HG02623 (cell line): ENCODE results near the gene MT1F.
"Not testable (repeated sequence)": the region's sequence is repeated elsewhere in the genome, so short reads cannot be mapped to it uniquely, and the experiment has no call there.

Experiments used
- ATAC-seq: cut with Tn5 transposase; IDR thresholded peaks from one replicate; pipeline ENCODE4 v1.9.1; 2021; ENCODE audit warnings: moderate library complexity; ENCODE audit not compliant: unreplicated experiment

MT1F gene

DNA sequence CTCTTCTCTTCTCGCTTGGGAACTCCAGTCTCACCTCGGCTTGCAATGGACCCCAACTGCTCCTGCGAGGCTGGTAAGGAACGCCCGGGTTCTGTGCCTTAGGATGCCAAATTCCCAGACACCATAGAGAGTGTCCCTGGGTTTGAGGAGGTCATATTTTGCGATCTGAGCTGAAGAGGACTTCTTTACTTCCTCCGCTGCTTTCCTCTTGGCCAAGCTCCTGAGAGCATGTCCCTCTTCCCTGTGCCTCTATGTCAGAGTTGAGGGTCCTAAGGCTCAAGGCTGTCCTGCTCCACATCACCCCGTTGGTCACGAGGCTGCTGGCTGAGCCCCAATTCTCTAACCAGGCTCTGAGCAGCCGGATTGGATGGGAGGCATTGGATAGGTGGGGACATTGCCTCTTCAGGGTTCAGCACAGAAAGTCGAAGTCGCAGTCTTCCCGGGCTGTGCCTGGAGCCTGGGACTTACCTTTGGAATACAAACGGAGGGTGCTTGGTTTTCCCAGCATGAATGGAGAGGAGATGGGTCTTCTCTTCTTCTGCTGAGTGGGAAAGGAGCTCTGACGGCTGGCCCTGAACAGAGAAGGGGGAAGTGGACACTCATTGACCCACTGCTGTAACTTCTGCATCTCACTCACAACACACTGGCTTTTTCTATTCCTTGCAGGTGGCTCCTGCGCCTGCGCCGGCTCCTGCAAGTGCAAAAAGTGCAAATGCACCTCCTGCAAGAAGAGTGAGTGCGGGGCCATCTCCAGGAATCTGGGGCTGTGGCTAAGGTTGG, 12.3 kb downstream of the MT1F start:
- ATAC-seq, result no peak

GRCh38 chr16:56670620-56670934, 12.8 kb downstream of the MT1F start:
- ATAC-seq, result no peak

GRCh38 chr16:56671691-56672090, 13.9 kb downstream of the MT1F start:
- not testable (repeated sequence) for ATAC-seq

DNA sequence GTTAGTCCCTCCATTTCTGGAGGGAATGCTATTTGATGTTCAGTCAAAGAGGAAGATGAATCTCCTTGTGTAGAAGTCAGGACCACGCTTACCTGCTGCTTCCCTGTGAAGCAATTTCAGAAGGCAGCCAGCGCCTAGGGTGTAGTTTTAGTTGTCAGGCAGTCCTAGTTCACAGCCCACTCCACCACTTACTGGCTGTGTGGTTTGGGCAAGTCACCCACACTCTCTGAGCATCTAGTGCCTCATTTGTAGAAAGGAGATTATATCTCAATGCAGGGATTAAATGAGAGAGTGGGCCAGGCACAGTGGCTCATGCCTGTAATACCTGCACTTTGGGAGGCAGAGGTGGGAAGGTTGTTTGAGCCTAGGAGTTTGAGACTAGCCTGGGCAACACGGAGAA, 14.4 kb downstream of the MT1F start:
- ATAC-seq, result not testable (repeated sequence)

- ATAC-seq, result no peak
These were observed 15.2 kb downstream of the MT1F start for GRCh38 chr16:56672761-56673536.

DNA sequence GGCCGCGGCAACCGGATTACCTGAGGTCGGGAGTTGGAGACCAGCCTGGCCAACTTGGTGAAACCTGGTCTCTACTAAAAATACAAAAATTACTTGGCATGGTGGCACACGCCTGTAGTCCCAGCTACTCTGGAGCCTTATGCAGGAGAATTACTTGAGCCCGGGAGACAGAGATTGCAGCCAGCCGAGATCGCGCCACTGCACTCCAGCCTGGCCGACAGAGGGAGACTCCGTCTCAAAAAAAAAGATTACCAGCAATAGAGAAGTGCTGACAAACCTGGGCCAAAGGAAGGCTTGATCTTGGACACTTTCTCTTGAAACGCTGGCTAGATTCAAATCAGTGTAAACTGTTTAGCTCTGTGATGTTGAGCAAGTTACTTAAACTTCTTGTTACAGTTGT, 16.2 kb downstream of the MT1F start:
- no peak for ATAC-seq

DNA sequence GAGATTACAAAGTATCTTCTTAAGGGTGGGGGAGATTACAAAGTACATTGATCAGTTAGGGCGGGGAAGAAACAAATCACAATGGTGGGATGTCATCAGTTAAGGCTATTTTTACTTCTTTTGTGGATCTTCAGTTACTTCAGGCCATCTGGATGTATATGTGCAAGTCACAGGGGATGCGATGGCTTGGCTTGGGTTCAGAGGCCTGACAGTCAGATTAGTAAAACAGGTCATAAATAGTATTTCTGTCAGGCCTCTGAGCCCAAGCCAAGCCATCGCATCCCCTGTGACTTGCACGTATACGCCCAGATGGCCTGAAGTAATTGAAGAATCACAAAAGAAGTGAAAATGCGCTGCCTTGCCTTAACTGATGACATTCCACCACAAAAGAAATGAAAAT, 16.8 kb downstream of the MT1F start:
- ATAC-seq, result not testable (repeated sequence)

DNA sequence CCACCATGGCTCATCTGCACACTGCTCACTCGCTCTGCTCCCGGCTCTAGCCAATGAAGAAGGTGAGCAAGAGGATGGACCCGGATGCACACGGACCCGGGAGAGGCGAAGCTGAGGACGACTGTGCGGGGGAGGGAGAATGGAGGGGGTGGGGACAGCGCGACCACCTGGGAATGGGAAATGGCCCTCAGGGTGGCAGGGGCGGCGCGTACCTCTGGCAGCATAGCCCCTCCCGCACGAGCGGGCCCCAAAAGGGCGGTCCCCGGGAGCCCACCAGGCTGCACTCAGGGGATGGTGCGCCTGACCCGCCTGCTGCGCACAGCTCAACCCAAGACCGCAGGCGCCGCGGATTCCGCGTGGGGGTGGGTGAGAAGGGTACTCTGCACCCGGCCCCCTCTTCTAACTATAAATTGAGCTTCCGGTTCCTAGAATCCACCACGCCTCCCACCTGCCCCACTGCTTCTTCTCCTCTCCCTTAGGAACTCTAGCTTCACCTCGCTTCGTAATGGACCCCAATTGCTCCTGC, 18.0 kb downstream of the MT1F start:
- no peak for ATAC-seq

- ATAC-seq, result no peak
These were observed 19.7 kb downstream of the MT1F start for GRCh38 chr16:56677474-56677873.

- ATAC-seq, result no peak
These were observed 21.4 kb downstream of the MT1F start for GRCh38 chr16:56679078-56679730.

- no peak for ATAC-seq
These were observed 22.1 kb downstream of the MT1F start for GRCh38 chr16:56679818-56680217.

DNA sequence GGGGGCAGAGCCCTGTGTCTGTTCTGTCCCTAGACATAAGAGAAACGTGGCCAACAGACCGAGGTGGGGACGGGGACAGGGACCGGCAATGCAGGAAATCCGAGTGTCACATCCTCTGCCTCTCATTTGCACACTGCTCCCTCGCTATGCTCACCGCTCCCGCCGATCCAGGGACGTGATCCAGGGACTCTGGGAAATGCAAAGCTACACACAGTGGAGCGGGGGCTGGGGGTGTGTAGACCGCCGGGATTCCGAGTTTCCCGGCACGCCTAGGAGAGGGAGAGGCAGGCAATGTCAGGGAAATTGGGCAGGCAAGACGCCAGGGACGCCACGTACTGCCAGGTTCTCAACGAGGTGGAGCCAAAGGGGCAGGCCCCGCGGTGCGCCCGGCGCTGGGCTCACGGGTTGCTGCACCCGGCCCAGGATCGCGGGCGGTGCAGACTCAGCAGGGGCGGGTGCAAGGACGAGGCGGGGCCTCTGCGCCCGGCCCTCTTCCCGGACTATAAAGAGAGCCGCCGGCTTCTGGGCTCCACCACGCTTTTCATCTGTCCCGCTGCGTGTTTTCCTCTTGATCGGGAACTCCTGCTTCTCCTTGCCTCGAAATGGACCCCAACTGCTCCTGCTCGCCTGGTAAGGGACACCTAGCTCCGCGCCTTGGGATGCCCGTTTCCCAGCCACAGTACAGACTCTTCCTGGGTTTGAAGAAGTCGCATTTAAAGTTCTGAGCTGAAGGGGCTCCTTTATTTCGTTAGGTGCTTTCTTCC, 24.4 kb downstream of the MT1F start, which contains the start of gene MT1X:
MT1X (plus strand) TSS at position 532 of the 764 bp plus-strand sequence; CDS start at position 603, 71 bp downstream.
- peak; percentile 96 for ATAC-seq

DNA sequence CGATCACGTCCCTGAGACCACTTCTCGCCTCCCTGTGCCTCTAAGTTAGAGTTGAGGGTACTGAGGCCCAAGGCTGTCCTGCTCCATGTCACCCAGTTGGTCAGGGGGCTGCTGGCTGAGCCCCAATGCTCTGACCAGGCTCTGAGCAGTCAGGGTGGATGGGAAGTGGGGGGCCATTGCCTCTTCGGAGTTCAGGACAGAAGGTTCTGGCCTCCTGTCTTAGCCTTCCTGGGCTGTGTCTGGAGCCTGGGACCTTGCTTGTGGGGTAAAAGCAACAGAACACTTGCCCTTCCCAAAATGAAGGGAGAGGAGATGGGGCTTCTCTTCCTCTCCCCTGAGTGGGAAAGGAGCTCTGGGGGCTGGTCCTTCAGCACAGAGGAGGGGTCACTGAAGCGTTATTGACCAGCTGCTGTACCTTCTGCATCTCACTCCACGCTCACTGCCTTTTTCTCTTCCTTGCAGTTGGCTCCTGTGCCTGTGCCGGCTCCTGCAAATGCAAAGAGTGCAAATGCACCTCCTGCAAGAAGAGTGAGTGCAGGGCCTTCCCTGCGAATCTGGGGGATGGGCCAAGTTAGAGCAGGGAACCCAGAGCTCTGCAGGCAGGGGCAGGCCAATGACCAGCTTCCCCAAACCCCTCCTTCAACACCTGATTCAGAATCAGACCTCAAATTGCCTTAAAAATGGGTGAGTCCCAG, 25.1 kb downstream of the MT1F start:
- ATAC-seq, result no peak

DNA sequence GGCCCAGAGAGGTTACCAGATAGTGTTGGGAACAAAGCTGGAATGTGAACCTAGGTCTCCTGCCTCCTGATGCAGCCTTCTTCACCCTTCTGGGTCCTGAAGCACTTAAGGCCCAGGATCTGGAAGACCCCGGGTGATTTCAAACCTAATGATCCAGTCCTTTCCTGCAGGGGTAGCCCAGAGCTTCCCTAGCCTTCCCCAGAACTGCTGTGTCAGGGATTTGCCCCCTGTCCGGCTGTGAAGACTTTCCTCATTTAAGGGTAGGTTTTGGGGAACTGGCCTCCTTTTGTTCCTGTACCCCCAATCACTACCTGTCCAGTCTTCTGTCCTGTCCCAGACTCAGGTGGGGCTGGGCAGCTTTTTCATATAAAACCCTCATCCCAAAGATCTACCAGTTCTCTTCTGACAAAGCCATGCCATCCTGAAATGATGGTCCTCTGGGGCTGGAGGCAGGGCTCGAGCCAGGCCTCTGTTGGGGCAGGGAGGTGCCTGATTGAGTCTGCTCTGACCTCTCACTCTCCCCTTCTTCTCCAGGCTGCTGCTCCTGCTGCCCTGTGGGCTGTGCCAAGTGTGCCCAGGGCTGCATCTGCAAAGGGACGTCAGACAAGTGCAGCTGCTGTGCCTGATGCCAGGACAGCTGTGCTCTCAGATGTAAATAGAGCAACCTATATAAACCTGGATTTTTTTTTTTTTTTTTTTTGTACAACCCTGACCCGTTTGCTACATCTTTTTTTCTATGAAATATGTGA, 25.8 kb downstream of the MT1F start:
- ATAC-seq, result no peak

DNA sequence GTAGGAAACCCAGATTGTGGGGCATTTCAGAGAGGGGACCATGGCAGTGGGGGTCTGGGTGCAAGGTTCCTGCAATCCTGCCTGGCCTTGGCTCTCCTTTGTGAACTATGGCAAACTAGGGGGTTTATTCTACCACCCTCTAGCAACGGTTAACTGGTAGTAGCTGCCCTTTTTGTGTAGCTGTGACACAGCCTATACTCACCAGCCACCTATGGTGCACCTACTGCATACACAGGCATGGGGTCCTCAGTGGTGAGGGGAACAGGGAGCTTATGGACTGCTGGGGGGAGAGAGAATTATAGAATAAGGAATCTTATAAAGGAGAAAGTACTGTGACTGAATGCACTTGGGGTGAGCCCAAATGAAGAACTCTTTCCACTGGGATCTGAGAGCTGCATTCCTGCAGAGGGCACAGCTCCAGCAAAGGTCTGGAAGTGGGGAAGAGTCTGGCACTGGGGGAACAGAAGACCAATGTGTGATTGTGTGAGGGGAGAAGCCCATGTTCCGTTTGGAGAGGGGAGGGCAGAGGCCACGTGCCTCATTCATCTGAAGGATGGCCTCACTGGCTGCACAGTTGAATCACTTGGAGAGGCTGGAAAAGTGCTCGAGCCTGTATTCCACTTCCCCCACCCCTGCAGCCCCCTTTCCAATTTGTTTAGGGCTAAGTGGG, 26.6 kb downstream of the MT1F start:
- no peak for ATAC-seq

- no peak for ATAC-seq
These were observed 27.3 kb downstream of the MT1F start for GRCh38 chr16:56684926-56685590.

DNA sequence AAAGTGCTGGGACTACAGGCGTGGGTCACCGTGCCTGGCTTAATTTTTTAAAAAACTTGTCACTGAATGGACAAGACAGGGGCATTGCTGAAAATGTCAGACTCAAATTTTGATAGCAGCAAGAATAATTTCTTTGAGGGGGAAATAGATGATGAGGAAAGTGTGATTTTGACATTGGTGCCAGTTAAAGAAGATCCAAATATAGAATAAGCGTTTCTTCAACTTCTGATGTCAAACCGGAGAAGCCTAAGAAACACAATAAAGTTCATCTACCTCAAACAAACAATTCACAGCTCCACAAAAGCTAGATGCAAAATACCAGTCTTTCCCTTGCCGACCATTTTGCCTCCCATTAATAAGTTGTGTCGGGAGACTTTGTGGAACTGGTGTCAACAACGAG, 29.0 kb downstream of the MT1F start:
- no peak for ATAC-seq

DNA sequence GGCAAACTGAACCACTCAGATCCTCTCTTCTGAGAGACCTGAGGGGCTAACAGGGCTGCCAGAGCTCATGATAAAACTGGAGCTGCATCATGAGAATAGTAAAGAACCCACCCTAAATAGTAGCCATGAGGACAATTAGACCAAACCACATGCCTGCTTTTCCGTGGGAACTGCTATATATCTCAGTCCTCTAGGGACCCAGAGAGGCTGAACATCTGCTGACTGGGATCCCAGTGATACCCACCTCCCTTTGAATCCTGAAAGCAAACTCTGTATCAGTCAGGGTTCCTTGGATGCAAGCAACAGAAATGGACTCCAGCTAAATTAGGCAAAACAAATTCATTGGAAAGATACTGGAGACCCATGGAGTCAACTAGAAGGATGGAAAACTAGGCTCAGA, 31.0 kb downstream of the MT1F start:
- ATAC-seq, result no peak
